HG02852 (cell line): ENCODE results near the gene RNF44.
"Not testable (repeated sequence)": the region's sequence is repeated elsewhere in the genome, so short reads cannot be mapped to it uniquely, and the experiment has no call there.

Experiments used
- ATAC-seq: cut with Tn5 transposase; IDR thresholded peaks from one replicate; pipeline ENCODE4 v1.9.1; 2021; ENCODE audit warnings: mild to moderate bottlenecking, moderate library complexity; ENCODE audit not compliant: unreplicated experiment

RNF44 gene

GRCh38 chr5:176553260-176554085 is 16.3 kb upstream of the RNF44 start:
- ATAC-seq: no peak

GRCh38 chr5:176552332-176552869 is 15.2 kb upstream of the RNF44 start:
- no peak for ATAC-seq

GRCh38 chr5:176550937-176551336 is 13.7 kb upstream of the RNF44 start:
- ATAC-seq: not testable (repeated sequence)

GRCh38 chr5:176550275-176550831 is 13.2 kb upstream of the RNF44 start:
- ATAC-seq: no peak

GRCh38 chr5:176549871-176550270 is 12.7 kb upstream of the RNF44 start:
- no peak for ATAC-seq

GRCh38 chr5:176548967-176549444 is 11.8 kb upstream of the RNF44 start, which contains the start of gene CDHR2:
Gene CDHR2, plus strand, starts transcription at chr5:176549342. Its CDS starts 16,011 bp downstream, at chr5:176565353.
- no peak for ATAC-seq

- ATAC-seq: no peak
Observed at GRCh38 chr5:176547802-176548201, 10.6 kb upstream of the RNF44 start.

- no peak for ATAC-seq
Observed at GRCh38 chr5:176545737-176546509, 8.7 kb upstream of the RNF44 start.

- no peak for ATAC-seq
Observed at GRCh38 chr5:176545388-176545736, 8.2 kb upstream of the RNF44 start.

GRCh38 chr5:176543428-176544182 is 6.4 kb upstream of the RNF44 start:
- peak; percentile 70 for ATAC-seq

GRCh38 chr5:176542596-176543427 is 5.6 kb upstream of the RNF44 start:
- ATAC-seq: peak; percentile 46

GRCh38 chr5:176542135-176542595 is 5.0 kb upstream of the RNF44 start:
- ATAC-seq: no peak

GRCh38 chr5:176541338-176542134 is 4.3 kb upstream of the RNF44 start:
- ATAC-seq: no peak

- no peak for ATAC-seq
Observed at GRCh38 chr5:176540956-176541337, 3.7 kb upstream of the RNF44 start.

GRCh38 chr5:176540476-176540899 is 3.3 kb upstream of the RNF44 start:
- no peak for ATAC-seq

GRCh38 chr5:176538989-176539384 is 1.8 kb upstream of the RNF44 start:
- ATAC-seq: no peak

GRCh38 chr5:176538230-176538988 is 1.2 kb upstream of the RNF44 start:
- no peak for ATAC-seq
